PC-3 (cell line): ENCODE results near the gene COPZ1. TPM values are rescaled to one million over a fixed set of nuclear protein-coding genes. Genes with fewer than 3 reads are reported as not detected.

ENCODE experiments used
- ATAC-seq: fragments of 200-7000 bp; cut with Tn5 transposase; 2 replicates; pipeline ENCODE4 v1.9.1; 2020; ENCODE audit warnings: mild to moderate bottlenecking, moderate library complexity
- BruUV-seq: library from RNA; stranded (reverse); fragments of 400-500 nt; replicated peaks from 2 replicates; lab custom pipeline; 2021; lab: Mats Ljungman, UMichigan
- CTCF ChIA-PET: fragments of 300-600 bp; sonication (Branson Sonifier 250); formaldehyde crosslinking; loops from one replicate; lab custom pipeline; 2022; ENCODE audit warnings: antibody characterized with exemption; lab: Charles Lee
- POLR2A ChIA-PET: fragments of 300-600 bp; sonication (Branson Sonifier 250); formaldehyde crosslinking; loops from one replicate; lab custom pipeline; 2022; ENCODE audit warnings: antibody characterized with exemption; ENCODE audit not compliant: unreplicated experiment; lab: Charles Lee
- DNase-seq: peaks from one replicate; pipeline ENCODE4 v3.0.0-alpha.2; 2015
- H2AFZ ChIP-seq: fragments of 300-600 bp; sonication (generic); 2 replicates; pipeline ENCODE4 v1.6.0; 2016; ENCODE audit warnings: antibody characterized with exemption, low read length
- H3F3A ChIP-seq: fragments of 300-600 bp; sonication (generic); one replicate; pipeline ENCODE4 v1.6.0; 2017; ENCODE audit warnings: antibody characterized with exemption, low read length, control low read depth, mild to moderate bottlenecking; ENCODE audit not compliant: unreplicated experiment
- H3K27ac ChIP-seq: fragments of 300-600 bp; sonication (generic); 2 replicates; pipeline ENCODE4 v1.5.1; 2016; ENCODE audit warnings: mild to moderate bottlenecking, low read length
- H3K27me3 ChIP-seq: fragments of 300-600 bp; sonication (generic); 2 replicates; pipeline ENCODE4 v1.6.1; 2016; ENCODE audit warnings: low read length, mixed read lengths
- H3K36me3 ChIP-seq: fragments of 300-600 bp; sonication (generic); 2 replicates; pipeline ENCODE4 v1.6.1; 2016; ENCODE audit warnings: low read depth, mixed run types, low read length, mixed read lengths
- H3K4me1 ChIP-seq: fragments of 300-600 bp; sonication (generic); 2 replicates; pipeline ENCODE4 v1.5.1; 2016; ENCODE audit warnings: low read length; ENCODE audit not compliant: insufficient read depth
- H3K4me2 ChIP-seq: fragments of 300-600 bp; sonication (generic); 2 replicates; pipeline ENCODE4 v1.6.0; 2016; ENCODE audit warnings: low read length
- H3K4me3 ChIP-seq: fragments of 300-600 bp; sonication (generic); 2 replicates; pipeline ENCODE4 v1.5.1; 2016; ENCODE audit warnings: mild to moderate bottlenecking, low read length, mixed read lengths
- H3K79me2 ChIP-seq: fragments of 300-600 bp; sonication (generic); 2 replicates; pipeline ENCODE4 v1.6.1; 2017; ENCODE audit warnings: low read length, mixed read lengths
- H3K9ac ChIP-seq: fragments of 300-600 bp; sonication (generic); 2 replicates; pipeline ENCODE4 v1.6.0; 2016; ENCODE audit warnings: mild to moderate bottlenecking, low read length
- H3K9me2 ChIP-seq: fragments of 300-600 bp; sonication (generic); replicated peaks from 2 replicates; pipeline ENCODE4 v1.6.1; 2016; ENCODE audit warnings: mixed run types, low read length, mixed read lengths
- H3K9me3 ChIP-seq: fragments of 300-600 bp; sonication (generic); 2 replicates; pipeline ENCODE4 v1.6.1; 2016; ENCODE audit warnings: low read length, mixed read lengths
- H4K20me1 ChIP-seq: fragments of 300-600 bp; sonication (generic); 2 replicates; pipeline ENCODE4 v1.6.1; 2016; ENCODE audit warnings: low read length, mixed read lengths
- EZH2 ChIP-seq: fragments of 300-600 bp; sonication (generic); IDR thresholded peaks from one replicate; pipeline ENCODE4 v1.6.1; 2017; ENCODE audit warnings: antibody characterized with exemption, mild to moderate bottlenecking, low read length; ENCODE audit not compliant: unreplicated experiment
- EZH2phosphoT487 ChIP-seq: fragments of 300-600 bp; sonication (generic); IDR thresholded peaks from 2 replicates; pipeline ENCODE4 v1.6.1; 2018; ENCODE audit warnings: mild to moderate bottlenecking, antibody characterized with exemption, low read length, borderline replicate concordance
- intact Hi-C: fragments of 100-400 bp; cut with micrococcal nuclease; formaldehyde crosslinking; loops from 2 replicates; pipeline ENCODE4 v1.9.0; 2023
- total RNA-seq: library from RNA; depleted of rRNA; stranded (reverse); fragments of >200 nt; gene quantifications from 2 replicates; pipeline ENCODE4 v1.2.3, GENCODE V29; 2014
- TF ChIP-seq, protein P1 (sequence below): fragments of 300-600 bp; sonication (generic); conservative IDR thresholded peaks from 2 replicates; pipeline ENCODE4 v1.5.1; 2017; ENCODE audit warnings: antibody characterized with exemption, low read depth, mild to moderate bottlenecking, low read length

COPZ1 gene
- total RNA-seq, 1 experiment from 2014 or later, result 121 TPM

DNA sequence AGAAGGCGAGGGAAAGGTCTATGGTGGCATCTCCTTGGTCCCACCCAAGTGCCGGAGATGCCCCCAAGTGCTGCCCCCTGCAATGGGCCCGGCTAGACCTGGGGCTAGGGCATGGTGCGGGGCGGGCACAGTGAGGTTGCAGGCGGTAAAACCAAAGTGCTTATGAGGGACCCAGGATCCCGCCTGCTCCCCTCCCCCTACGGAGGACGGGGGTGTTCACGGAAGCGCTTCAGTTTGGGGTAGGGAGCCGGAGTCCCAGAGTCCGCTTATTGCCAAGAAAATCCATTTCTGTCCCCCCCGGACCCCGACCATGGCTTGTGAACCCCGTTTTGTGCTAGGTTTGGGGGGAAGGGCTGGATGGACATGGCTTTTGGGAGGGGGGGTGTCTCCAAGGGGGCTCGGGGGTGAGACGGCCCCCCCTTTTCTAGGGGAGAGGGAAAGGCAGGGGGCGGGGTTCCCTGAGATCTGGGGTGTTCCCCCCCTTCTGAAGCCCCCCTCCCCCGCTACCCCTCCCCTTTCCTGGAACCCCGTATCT, 44.7 kb downstream of the COPZ1 start:
- H3K9me3 ChIP-seq, result no peaks in the 10 kb centered on the region
- no peaks in the 10 kb centered on the region for H3K79me2 ChIP-seq
- no peaks in the 10 kb centered on the region for H3K27me3 ChIP-seq
- H2AFZ ChIP-seq, result no peak overlapping the region
- no peaks in the 10 kb centered on the region for H3K9me2 ChIP-seq
- TF ChIP-seq EZH2phosphoT487 (no peak), EZH2 (no peak)
- TF ChIP-seq, protein P1, sequence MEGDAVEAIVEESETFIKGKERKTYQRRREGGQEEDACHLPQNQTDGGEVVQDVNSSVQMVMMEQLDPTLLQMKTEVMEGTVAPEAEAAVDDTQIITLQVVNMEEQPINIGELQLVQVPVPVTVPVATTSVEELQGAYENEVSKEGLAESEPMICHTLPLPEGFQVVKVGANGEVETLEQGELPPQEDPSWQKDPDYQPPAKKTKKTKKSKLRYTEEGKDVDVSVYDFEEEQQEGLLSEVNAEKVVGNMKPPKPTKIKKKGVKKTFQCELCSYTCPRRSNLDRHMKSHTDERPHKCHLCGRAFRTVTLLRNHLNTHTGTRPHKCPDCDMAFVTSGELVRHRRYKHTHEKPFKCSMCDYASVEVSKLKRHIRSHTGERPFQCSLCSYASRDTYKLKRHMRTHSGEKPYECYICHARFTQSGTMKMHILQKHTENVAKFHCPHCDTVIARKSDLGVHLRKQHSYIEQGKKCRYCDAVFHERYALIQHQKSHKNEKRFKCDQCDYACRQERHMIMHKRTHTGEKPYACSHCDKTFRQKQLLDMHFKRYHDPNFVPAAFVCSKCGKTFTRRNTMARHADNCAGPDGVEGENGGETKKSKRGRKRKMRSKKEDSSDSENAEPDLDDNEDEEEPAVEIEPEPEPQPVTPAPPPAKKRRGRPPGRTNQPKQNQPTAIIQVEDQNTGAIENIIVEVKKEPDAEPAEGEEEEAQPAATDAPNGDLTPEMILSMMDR, result no peak
- no peak overlapping the region for H3K9ac ChIP-seq
- no TSS peak for BruUV-seq
- intact Hi-C loops, result no loop called here
- no peaks in the 10 kb centered on the region for H4K20me1 ChIP-seq
- H3K4me3 ChIP-seq, result peak overlapping the region; percentile 64
- ChIA-PET CTCF (interaction anchor here (0.6 to 1.8 kb wide), 3 partner anchors 10 to 431 kb away, joined by 3 to 26 read pairs (median 7); partner anchors contain the start of gene COPZ1), POLR2A (no interaction called here)
- H3K27ac ChIP-seq, result no peak overlapping the region
- no peaks in the 10 kb centered on the region for H3K36me3 ChIP-seq
- peaks cover 21% of the 10 kb centered on the region for H3K4me1 ChIP-seq
- DNase-seq, result no peak
- H3K4me2 ChIP-seq, result peak overlapping the region; percentile 84
- no peaks in the 10 kb centered on the region for H3F3A ChIP-seq
- ATAC-seq, result no peak

DNA sequence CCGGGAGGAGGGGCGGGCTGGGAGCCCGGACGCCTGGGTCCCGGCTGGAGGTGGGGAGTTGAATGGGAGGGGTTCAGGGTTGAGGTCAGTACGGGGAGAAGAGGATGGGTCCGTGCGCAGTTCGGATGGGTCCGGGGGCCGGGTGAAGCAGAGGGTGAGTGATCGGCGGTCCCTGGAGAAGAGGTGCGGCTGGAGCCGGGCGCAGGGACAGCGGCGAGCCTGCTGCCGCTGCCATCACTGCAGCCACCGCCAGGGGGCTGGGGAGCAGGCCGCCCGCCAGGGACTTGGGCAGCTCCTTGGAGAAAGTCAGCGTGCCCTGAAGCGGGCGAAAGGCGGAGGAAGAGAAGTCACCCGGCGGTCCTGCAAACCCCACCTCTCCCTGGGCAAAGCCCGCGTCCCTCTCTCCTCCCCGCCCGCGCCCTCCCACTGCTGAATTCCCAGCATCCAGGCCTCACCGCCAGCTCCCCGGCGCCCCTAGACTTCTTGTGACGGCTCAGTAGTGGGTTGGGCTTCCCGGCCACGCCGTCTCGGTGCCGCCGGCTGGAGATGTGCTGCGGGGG, 45.3 kb downstream of the COPZ1 start:
- no peaks in the 10 kb centered on the region for H3F3A ChIP-seq
- H3K27me3 ChIP-seq, result no peaks in the 10 kb centered on the region
- no peak overlapping the region for H3K27ac ChIP-seq
- peak; percentile 77 for ATAC-seq
- intact Hi-C loops, result no loop called here
- H2AFZ ChIP-seq, result peak overlapping the region; percentile 63; the same call in 1 of the 2 replicates
- TF ChIP-seq, protein P1, result peak; percentile 80
- no peak for TF ChIP-seq EZH2
- H3K79me2 ChIP-seq, result no peaks in the 10 kb centered on the region
- DNase-seq, result peak; percentile 86
- peaks cover 27% of the 10 kb centered on the region for H3K4me1 ChIP-seq
- ChIA-PET CTCF (interaction anchor here (0.6 to 1.8 kb wide), 6 partner anchors 10 to 432 kb away, joined by 3 to 26 read pairs (median 6); partner anchors contain the start of gene COPZ1), POLR2A (interaction anchor here (0.6 kb wide), 1 partner anchor 128 kb away, joined by 3 read pairs; no protein-coding TSS in a partner anchor)
- BruUV-seq, result no TSS peak
- peak overlapping the region; percentile 7; the same call in 1 of the 2 replicates for H3K9ac ChIP-seq
- H3K9me2 ChIP-seq, result no peaks in the 10 kb centered on the region
- no peaks in the 10 kb centered on the region for H4K20me1 ChIP-seq
- H3K4me2 ChIP-seq, result peak overlapping the region; percentile 84
- peak overlapping the region; percentile 64 for H3K4me3 ChIP-seq
- H3K36me3 ChIP-seq, result no peaks in the 10 kb centered on the region
- no peaks in the 10 kb centered on the region for H3K9me3 ChIP-seq
